SK-N-SH (cell line): Measurements from ENCODE around the gene LCN6.

Experiments
- CTCF ChIP-seq: fragments of 200-600 bp; sonication (generic); IDR thresholded peaks from 2 replicates; pipeline ENCODE4 v1.6.1; 2017; ENCODE audit warnings: antibody characterized with exemption, mild to moderate bottlenecking, moderate library complexity
- EZH2phosphoT487 ChIP-seq: fragments of 200-600 bp; sonication (generic); IDR thresholded peaks from 2 replicates; pipeline ENCODE4 v1.6.1; 2017; ENCODE audit warnings: low read depth, mixed run types, mild to moderate bottlenecking, antibody characterized with exemption, moderate library complexity, borderline replicate concordance
- GABPA ChIP-seq: IDR thresholded peaks from 2 replicates; pipeline ENCODE4 v1.4.0; 2012; ENCODE audit warnings: low read depth, mild to moderate bottlenecking
- MEF2A ChIP-seq: IDR thresholded peaks from 2 replicates; pipeline ENCODE4 v1.4.0; 2012; ENCODE audit warnings: low read depth, borderline replicate concordance
- MXI1 ChIP-seq: IDR thresholded peaks from 2 replicates; pipeline ENCODE4 v1.6.1; 2012; ENCODE audit warnings: mild to moderate bottlenecking, low read depth, low read length, improper control_type of control experiment
- NFIC ChIP-seq: IDR thresholded peaks from 2 replicates; pipeline ENCODE4 v1.4.0; 2012; ENCODE audit warnings: borderline replicate concordance
- NRF1 ChIP-seq: IDR thresholded peaks from 2 replicates; pipeline ENCODE4 v1.6.1; 2012; ENCODE audit warnings: low read depth, mild to moderate bottlenecking, low read length
- POLR2AphosphoS5 ChIP-seq: IDR thresholded peaks from 2 replicates; pipeline ENCODE4 v1.6.1; 2012; ENCODE audit warnings: low read depth, low read length
- RCOR1 ChIP-seq: fragments of 150-350 bp; IDR thresholded peaks from 2 replicates; pipeline ENCODE4 v1.6.1; 2017; ENCODE audit warnings: antibody characterized with exemption, low read length
- REST ChIP-seq: IDR thresholded peaks from 2 replicates; pipeline ENCODE4 v1.6.1; 2012; ENCODE audit warnings: mild to moderate bottlenecking, low read depth, low read length, moderate library complexity
- SMC3 ChIP-seq: IDR thresholded peaks from 2 replicates; pipeline ENCODE4 v1.6.1; 2012; ENCODE audit warnings: low read depth, low read length, improper control_type of control experiment
- TEAD4 ChIP-seq: IDR thresholded peaks from 2 replicates; pipeline ENCODE4 v1.4.0; 2012; ENCODE audit warnings: mild to moderate bottlenecking, borderline replicate concordance; ENCODE audit not compliant: insufficient read depth
- YY1 ChIP-seq: IDR thresholded peaks from 2 replicates; pipeline ENCODE4 v1.4.0; 2012; ENCODE audit warnings: low read depth, mild to moderate bottlenecking

GRCh38 chr9:136794281-136794999 lies 46.1 kb upstream of the LCN6 start:
- TF ChIP-seq CTCF = no peak
- TF ChIP-seq MXI1 = no peak
- no peak for TF ChIP-seq TEAD4
- no peak for TF ChIP-seq GABPA
- TF ChIP-seq POLR2AphosphoS5 = no peak
- TF ChIP-seq REST = no peak
- TF ChIP-seq MEF2A = no peak
- TF ChIP-seq NFIC = no peak
- TF ChIP-seq EZH2phosphoT487 = no peak
- no peak for TF ChIP-seq NRF1
- no peak for TF ChIP-seq RCOR1
- no peak for TF ChIP-seq YY1
- TF ChIP-seq SMC3 = no peak
